KMS-11 (cell line): ENCODE measurements around the gene ITGB5.

Source experiments
- H2AFZ ChIP-seq: fragments of 200-600 bp; sonication (generic); 2 replicates; pipeline ENCODE4 v1.6.1; 2016; ENCODE audit warnings: antibody characterized with exemption, mixed run types, low read depth
- H3K27ac ChIP-seq: fragments of 200-600 bp; sonication (generic); 2 replicates; pipeline ENCODE4 v1.6.1; 2016; ENCODE audit warnings: mild to moderate bottlenecking, mixed run types
- H3K27me3 ChIP-seq: fragments of 200-600 bp; sonication (generic); 2 replicates; pipeline ENCODE4 v1.6.1; 2017; ENCODE audit warnings: mild to moderate bottlenecking, low read depth, mixed run types, moderate library complexity; ENCODE audit not compliant: insufficient read depth
- H3K36me3 ChIP-seq: fragments of 200-600 bp; sonication (generic); 2 replicates; pipeline ENCODE4 v1.6.1; 2017; ENCODE audit warnings: mild to moderate bottlenecking, mixed run types; ENCODE audit not compliant: insufficient read depth
- H3K4me1 ChIP-seq: fragments of 200-600 bp; sonication (generic); 2 replicates; pipeline ENCODE4 v1.6.1; 2016; ENCODE audit warnings: mild to moderate bottlenecking, low read depth, mixed run types; ENCODE audit not compliant: poor library complexity, severe bottlenecking
- H3K4me2 ChIP-seq: fragments of 200-600 bp; sonication (generic); 2 replicates; pipeline ENCODE4 v1.7.0; 2016; ENCODE audit warnings: mild to moderate bottlenecking, mixed run types
- H3K4me3 ChIP-seq: fragments of 200-600 bp; sonication (generic); IDR thresholded peaks from 2 replicates; pipeline ENCODE4 v1.6.1; 2017; ENCODE audit warnings: low read depth, low read length, mixed read lengths; ENCODE audit not compliant: insufficient read depth
- H3K79me2 ChIP-seq: fragments of 200-600 bp; sonication (generic); 2 replicates; pipeline ENCODE4 v1.6.1; 2016; ENCODE audit warnings: low read depth, mixed run types; ENCODE audit not compliant: insufficient read depth
- H3K9ac ChIP-seq: fragments of 200-600 bp; sonication (generic); 2 replicates; pipeline ENCODE4 v1.6.1; 2016; ENCODE audit warnings: mild to moderate bottlenecking, mixed run types
- H4K20me1 ChIP-seq: fragments of 200-600 bp; sonication (generic); 2 replicates; pipeline ENCODE4 v1.6.1; 2016; ENCODE audit warnings: mild to moderate bottlenecking, mixed run types; ENCODE audit not compliant: insufficient read depth
- TF ChIP-seq, protein P1 (sequence below): fragments of 200-600 bp; sonication (generic); conservative IDR thresholded peaks from 2 replicates; pipeline ENCODE4 v1.6.1; 2017; ENCODE audit warnings: low read depth, mild to moderate bottlenecking, antibody characterized with exemption, low read length, moderate library complexity, mixed read lengths

The ITGB5 gene

DNA sequence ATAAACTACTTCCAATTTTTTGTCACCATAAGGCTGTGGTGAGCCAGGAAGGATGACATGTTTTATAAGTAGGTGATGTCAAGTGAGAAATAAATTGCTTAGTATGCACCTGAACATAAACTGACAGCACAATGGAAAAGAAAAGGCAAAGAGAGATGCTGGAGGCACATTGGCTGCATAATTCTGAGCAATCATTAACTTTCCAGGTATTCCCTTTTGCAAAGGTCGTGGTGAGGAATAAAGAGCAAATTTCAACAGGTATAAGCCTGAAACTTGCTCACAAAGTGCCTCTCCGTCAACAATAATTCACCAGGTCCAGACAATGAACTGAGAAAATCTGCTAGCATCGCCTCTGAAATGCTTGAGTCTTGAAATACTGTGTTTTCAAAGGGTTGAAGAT is 48.2 kb downstream of the ITGB5 start:
- Histone ChIP-seq H4K20me1 (no peaks in the 10 kb centered on the region), H3K4me3 (no peak overlapping the region), H2AFZ (no peak overlapping the region), H3K36me3 (no peaks in the 10 kb centered on the region; the same call in 1 of the 2 replicates), H3K4me1 (peaks cover 40% of the 10 kb centered on the region), H3K79me2 (no peaks in the 10 kb centered on the region), H3K9ac (no peak overlapping the region), H3K27ac (no peak overlapping the region; the same call in 1 of the 2 replicates), H3K27me3 (no peaks in the 10 kb centered on the region), H3K4me2 (no peak overlapping the region)
- TF ChIP-seq, protein P1, sequence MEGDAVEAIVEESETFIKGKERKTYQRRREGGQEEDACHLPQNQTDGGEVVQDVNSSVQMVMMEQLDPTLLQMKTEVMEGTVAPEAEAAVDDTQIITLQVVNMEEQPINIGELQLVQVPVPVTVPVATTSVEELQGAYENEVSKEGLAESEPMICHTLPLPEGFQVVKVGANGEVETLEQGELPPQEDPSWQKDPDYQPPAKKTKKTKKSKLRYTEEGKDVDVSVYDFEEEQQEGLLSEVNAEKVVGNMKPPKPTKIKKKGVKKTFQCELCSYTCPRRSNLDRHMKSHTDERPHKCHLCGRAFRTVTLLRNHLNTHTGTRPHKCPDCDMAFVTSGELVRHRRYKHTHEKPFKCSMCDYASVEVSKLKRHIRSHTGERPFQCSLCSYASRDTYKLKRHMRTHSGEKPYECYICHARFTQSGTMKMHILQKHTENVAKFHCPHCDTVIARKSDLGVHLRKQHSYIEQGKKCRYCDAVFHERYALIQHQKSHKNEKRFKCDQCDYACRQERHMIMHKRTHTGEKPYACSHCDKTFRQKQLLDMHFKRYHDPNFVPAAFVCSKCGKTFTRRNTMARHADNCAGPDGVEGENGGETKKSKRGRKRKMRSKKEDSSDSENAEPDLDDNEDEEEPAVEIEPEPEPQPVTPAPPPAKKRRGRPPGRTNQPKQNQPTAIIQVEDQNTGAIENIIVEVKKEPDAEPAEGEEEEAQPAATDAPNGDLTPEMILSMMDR: no peak

DNA sequence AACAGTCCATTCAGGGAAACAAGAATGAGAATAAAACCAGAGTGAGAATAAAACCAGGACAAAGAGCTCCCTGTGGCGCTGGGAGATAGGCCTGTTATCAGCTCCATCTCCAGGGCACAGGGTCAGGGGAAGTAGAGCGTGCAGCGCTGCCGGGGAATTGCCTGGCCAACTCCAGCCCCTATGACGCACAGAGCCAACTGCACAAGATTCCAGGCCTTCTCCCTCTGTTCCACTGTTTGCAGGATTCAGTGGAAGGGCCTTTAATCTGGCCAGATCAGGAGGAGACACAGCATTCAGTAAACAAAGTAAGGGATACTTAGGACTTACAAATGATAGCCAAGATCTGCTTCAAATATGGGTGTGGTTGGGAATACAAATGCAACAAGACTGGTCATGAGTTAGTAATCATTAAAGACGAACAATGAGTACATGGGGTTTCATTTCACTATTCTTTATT is 49.4 kb downstream of the ITGB5 start:
- H3K27me3 ChIP-seq: no peaks in the 10 kb centered on the region
- H3K27ac ChIP-seq: peak overlapping the region; percentile 1; the same call in 1 of the 2 replicates
- H3K36me3 ChIP-seq: no peaks in the 10 kb centered on the region; the same call in 1 of the 2 replicates
- no peak overlapping the region for H3K4me3 ChIP-seq
- H3K9ac ChIP-seq: no peak overlapping the region
- TF ChIP-seq, protein P1: no peak
- H2AFZ ChIP-seq: no peak overlapping the region
- H4K20me1 ChIP-seq: no peaks in the 10 kb centered on the region
- peaks cover 47% of the 10 kb centered on the region for H3K4me1 ChIP-seq
- no peaks in the 10 kb centered on the region for H3K79me2 ChIP-seq
- H3K4me2 ChIP-seq: peak overlapping the region; percentile 91; the same call in 1 of the 2 replicates

DNA sequence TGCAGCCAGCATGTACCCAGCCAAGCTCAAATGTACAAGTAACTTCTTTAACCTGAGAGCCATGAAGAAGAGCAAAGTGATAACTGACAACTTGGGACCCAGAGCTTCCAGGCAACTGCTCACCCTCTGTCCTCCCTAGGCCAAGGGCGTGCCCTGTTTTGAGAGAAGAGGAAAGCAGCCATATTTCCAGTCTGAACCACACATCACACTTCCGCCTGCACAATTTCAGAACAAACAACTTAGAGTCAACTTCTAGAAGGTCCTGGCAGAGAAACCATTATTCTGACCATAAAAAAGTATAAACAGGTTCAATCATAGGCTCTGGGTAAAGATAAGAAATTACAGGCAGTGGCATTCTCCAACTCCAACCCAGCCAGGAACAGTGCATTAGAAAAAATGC is 50.1 kb downstream of the ITGB5 start:
- Histone ChIP-seq H3K4me3 (no peak overlapping the region), H3K27ac (peak overlapping the region; percentile 96), H3K4me1 (peaks cover 53% of the 10 kb centered on the region), H3K9ac (no peak overlapping the region; the same call in 1 of the 2 replicates), H3K79me2 (no peaks in the 10 kb centered on the region), H2AFZ (no peak overlapping the region), H3K27me3 (no peaks in the 10 kb centered on the region), H3K36me3 (no peaks in the 10 kb centered on the region; the same call in 1 of the 2 replicates), H4K20me1 (no peaks in the 10 kb centered on the region), H3K4me2 (peak overlapping the region; percentile 91; the same call in 1 of the 2 replicates)
- TF ChIP-seq, protein P1: no peak

DNA sequence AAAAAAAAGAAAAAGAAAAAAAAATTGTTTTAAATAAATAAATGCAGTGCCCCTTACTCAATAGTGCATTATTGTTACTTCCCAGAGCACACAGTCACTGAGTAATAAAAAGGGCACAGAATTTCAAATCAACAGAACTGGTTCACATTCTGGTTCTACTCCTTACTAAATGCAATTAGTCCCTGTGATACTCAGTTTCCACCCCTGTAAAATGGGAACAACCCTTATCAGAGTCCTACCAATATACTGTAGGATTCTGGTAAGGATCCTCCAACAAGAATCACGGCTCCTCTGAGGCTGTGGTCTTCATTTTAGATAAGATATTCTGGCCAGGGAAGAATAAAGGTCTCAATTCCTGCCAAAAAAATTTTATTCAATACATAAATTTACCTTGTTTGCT is 50.7 kb downstream of the ITGB5 start:
- TF ChIP-seq, protein P1: no peak
- H3K9ac ChIP-seq: peak overlapping the region; percentile 89; the same call in 1 of the 2 replicates

More for the DNA sequence above, 50.7 kb downstream of the ITGB5 start:
- Histone ChIP-seq H3K36me3 (no peaks in the 10 kb centered on the region; the same call in 1 of the 2 replicates), H2AFZ (no peak overlapping the region), H3K4me1 (peaks cover 59% of the 10 kb centered on the region), H3K4me2 (peak overlapping the region; percentile 91), H3K27ac (peak overlapping the region; percentile 96), H3K4me3 (peak overlapping the region; percentile 49), H4K20me1 (no peaks in the 10 kb centered on the region), H3K27me3 (no peaks in the 10 kb centered on the region), H3K79me2 (no peaks in the 10 kb centered on the region)
